ENCODE data around the gene DRAM1.

The DRAM1 gene

DNA sequence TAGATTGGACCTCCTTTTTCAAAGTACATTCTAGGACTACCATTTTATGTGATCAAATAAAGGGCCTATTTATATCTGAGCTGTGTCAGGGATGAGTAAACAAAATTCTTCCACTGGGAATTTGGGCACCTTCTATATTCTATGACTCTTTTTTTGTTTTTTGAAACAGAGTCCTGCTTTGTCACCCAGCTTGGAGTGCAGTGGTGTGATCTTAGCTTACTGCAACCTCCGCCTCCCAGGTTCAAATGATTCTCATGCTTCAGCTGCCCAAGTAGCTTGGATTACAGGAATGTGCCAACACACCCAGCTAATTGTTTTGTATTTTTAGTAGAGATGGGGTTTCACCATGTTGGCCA lies 64.8 kb downstream of the DRAM1 start:
- no peak for DNase-seq

GRCh38 chr12:101945369-101946232 lies 68.2 kb downstream of the DRAM1 start:
- no peak for DNase-seq

- DNase-seq, result no peak
Measured at GRCh38 chr12:101946233-101946611, 68.8 kb downstream of the DRAM1 start.

- no peak for DNase-seq
Measured at GRCh38 chr12:101947316-101947715, 69.9 kb downstream of the DRAM1 start.

DNA sequence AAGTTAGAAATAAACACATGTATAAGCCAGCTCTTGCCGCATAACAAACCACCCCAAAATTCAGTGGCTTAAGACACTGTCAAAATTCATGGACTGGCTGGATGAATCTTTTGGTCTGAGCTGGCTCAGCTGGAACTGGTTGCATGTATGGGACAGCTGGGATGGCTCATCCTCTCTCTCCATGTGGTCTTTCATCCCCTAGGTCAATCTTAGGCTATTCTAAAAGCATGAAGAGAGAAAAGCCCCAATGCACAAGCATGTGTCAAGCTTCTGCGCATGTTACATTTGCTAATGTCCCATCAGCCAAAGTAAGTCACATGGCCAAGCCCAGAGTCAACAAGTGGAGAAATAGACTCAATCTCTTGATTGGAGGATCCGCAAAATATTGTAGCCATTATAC lies 71.0 kb downstream of the DRAM1 start:
- no peak for DNase-seq

DNA sequence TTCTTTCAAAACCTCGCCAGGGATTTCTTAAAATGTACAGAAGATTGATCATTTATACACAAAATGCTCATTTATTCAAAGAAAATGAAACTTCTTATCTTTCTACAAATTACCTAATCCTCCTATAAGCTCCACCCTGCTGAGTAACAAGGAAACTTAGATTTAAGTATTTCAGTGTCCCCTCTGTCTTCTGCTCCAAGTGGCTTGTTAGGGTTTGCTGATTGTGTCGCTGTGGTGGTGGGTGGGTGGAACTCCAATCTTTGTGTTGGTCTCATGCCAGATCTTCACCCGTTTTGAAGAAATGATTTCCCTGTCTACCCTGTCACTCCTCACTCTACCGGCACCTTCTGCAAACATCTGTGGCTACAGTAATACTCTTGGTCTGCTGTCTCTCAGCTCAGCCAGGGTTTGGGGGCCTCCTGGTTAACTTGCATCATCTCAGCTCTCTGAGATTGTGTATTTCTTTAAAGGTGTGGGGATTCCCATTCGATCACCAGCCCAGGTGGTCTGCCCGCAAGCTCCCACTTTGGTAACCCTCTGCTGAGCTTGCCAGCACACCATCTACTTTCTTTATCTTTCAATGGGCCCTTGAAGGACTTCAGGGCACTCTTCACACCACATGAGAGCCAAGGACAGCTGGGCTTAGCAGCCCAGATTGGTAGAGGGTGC lies 73.8 kb downstream of the DRAM1 start:
- no peak for DNase-seq

- DNase-seq, result no peak
Measured at GRCh38 chr12:101954113-101954512, 76.7 kb downstream of the DRAM1 start.

- no peak for DNase-seq
Measured at GRCh38 chr12:101954676-101955075, 77.3 kb downstream of the DRAM1 start.

GRCh38 chr12:101957252-101957959 lies 80.0 kb downstream of the DRAM1 start:
- DNase-seq, result no peak

GRCh38 chr12:101959607-101960006 lies 82.2 kb downstream of the DRAM1 start:
- DNase-seq, result no peak

GRCh38 chr12:101962486-101962885 lies 85.1 kb downstream of the DRAM1 start:
- no peak for DNase-seq

GRCh38 chr12:101963697-101964096 lies 86.3 kb downstream of the DRAM1 start:
- DNase-seq, result no peak

DNA sequence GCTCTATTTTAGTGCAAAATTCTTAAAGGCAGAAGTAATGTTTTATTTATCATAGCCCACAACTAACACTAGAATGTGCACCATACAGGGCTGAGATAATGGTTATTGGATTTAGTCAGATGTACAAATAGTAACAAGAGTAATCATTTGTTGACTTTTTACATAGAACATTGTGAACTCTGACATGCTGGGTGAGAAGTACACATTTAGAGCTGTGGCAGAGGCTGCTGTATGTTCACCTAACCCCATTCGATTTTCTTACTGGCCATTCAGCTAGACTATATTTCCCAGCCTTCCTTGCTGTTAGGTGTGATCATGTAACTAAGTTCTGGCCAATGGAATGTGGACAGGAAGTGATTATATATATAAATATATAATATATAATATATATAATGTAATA lies 89.1 kb downstream of the DRAM1 start:
- no peak for DNase-seq

DNA sequence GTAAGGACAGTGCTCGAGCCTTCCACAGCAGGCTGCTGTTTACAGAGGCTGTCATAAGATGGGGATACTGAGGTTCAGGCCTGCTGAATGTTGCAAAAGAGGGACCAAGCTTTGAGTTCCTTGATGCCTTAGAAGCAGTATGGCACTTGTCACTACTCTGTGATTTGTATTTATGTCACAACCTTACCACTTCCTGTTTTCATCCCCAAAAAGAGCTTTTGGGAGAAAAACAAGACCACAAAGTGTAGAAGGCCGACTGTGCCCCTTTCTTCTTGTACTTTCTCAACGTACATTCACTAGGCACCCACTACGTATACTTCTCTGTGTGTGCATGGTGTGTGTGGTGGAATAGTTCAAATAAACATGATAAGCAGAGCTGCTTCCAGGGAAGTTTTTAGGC lies 90.1 kb downstream of the DRAM1 start:
- no peak for DNase-seq

GRCh38 chr12:101968770-101969169 lies 91.4 kb downstream of the DRAM1 start:
- DNase-seq, result no peak
